K562 (cell line): ENCODE results near the gene USP2. TPM values are rescaled to one million over a fixed set of nuclear protein-coding genes. Genes with fewer than 3 reads are reported as not detected.

Experiments
- ARNT ChIP-seq, 2 experiments: fragments of 450-650 bp; IDR thresholded peaks; 2 replicates each; pipeline ENCODE4 v1.6.1; 2016; ENCODE audit warnings: mild to moderate bottlenecking in 1 of 2
- CBFA2T2 ChIP-seq: fragments of 450-650 bp; conservative IDR thresholded peaks from 2 replicates; pipeline ENCODE4 v1.6.1; 2017; ENCODE audit warnings: mild to moderate bottlenecking
- CCNT2 ChIP-seq: IDR thresholded peaks from 2 replicates; pipeline ENCODE4 v1.6.1; 2011; ENCODE audit warnings: borderline replicate concordance, low read depth, mild to moderate bottlenecking, moderate library complexity, mixed read lengths, low read length; ENCODE audit not compliant: insufficient read length; ENCODE audit errors: extremely low read depth
- KAT8 ChIP-seq: fragments of 450-650 bp; IDR thresholded peaks from 2 replicates; pipeline ENCODE4 v1.6.1; 2016; ENCODE audit warnings: low read depth, mild to moderate bottlenecking
- KDM1A ChIP-seq, 2 experiments: fragments of 450-650 bp; IDR thresholded peaks; 2 replicates each; pipeline ENCODE4 v1.6.1; 2016; ENCODE audit warnings: mild to moderate bottlenecking in 2 of 2
- MYBL2 ChIP-seq, 2 experiments: fragments of 450-650 bp in 1 of 2; sonication (generic) in 1 of 2; formaldehyde crosslinking in 1 of 2; IDR thresholded peaks; 2 replicates each; pipeline versions ENCODE4 v1.6.1 to v1.8.1; 2017 to 2022; ENCODE audit warnings: borderline replicate concordance in 1 of 2, inconsistent platforms in 1 of 2, low read depth in 1 of 2, mild to moderate bottlenecking in 1 of 2, missing genetic modification reagents in 1 of 2, moderate library complexity in 1 of 2
- NCOA6 ChIP-seq: fragments of 450-650 bp; IDR thresholded peaks from 2 replicates; pipeline ENCODE4 v1.6.1; 2017; ENCODE audit warnings: mild to moderate bottlenecking
- NFYB ChIP-seq: IDR thresholded peaks from 2 replicates; pipeline ENCODE4 v1.6.1; 2011; ENCODE audit warnings: mild to moderate bottlenecking, moderate library complexity; ENCODE audit not compliant: insufficient read length; ENCODE audit errors: extremely low read depth
- NR2C1 ChIP-seq, 2 experiments: fragments of 450-650 bp; IDR thresholded peaks; 2 replicates each; pipeline ENCODE4 v1.6.1; 2017; ENCODE audit warnings: mild to moderate bottlenecking in 2 of 2, antibody characterized with exemption in 1 of 2, inconsistent platforms in 1 of 2, missing compliant biosample characterization in 1 of 2, missing genetic modification characterization in 1 of 2
- NR2C2 ChIP-seq, 2 experiments: fragments of 200-800 bp in 1 of 2; sonication (Bioruptor generic) in 1 of 2; sonication (generic) in 1 of 2; formaldehyde crosslinking in 1 of 2; IDR thresholded peaks; 2 replicates each; pipeline versions ENCODE4 v1.6.1 to v1.8.0; 2016 to 2022; ENCODE audit warnings: mild to moderate bottlenecking in 1 of 2, missing compliant biosample characterization in 1 of 2, missing genetic modification characterization in 1 of 2, missing genetic modification reagents in 1 of 2
- PTRF ChIP-seq: fragments of 450-650 bp; IDR thresholded peaks from 2 replicates; pipeline ENCODE4 v1.6.1; 2016; ENCODE audit warnings: mild to moderate bottlenecking, missing genetic modification characterization, missing compliant biosample characterization
- RUNX1 ChIP-seq: sonication (generic); IDR thresholded peaks from 2 replicates; pipeline ENCODE4 v1.6.1; 2016; ENCODE audit warnings: antibody characterized with exemption, low read depth
- SAFB2 ChIP-seq: fragments of 200-400 bp; formaldehyde crosslinking; IDR thresholded peaks from 2 replicates; pipeline ENCODE4 v1.6.1; 2018; ENCODE audit warnings: borderline replicate concordance, low read length, low read depth, moderate library complexity; ENCODE audit not compliant: severe bottlenecking
- SLC30A9 ChIP-seq: fragments of 250-450 bp; sonication (Bioruptor Pico); IDR thresholded peaks from 2 replicates; pipeline ENCODE4 v1.8.0; 2022; ENCODE audit warnings: mild to moderate bottlenecking, moderate library complexity
- SMAD2 ChIP-seq: fragments of 150-350 bp; IDR thresholded peaks from 2 replicates; pipeline ENCODE4 v1.6.1; 2014; ENCODE audit warnings: low read depth, mild to moderate bottlenecking, low read length
- SMAD4 ChIP-seq: fragments of 250-450 bp; sonication (Bioruptor Pico); conservative IDR thresholded peaks from 2 replicates; pipeline ENCODE4 v1.8.0; 2021; ENCODE audit warnings: inconsistent platforms, mild to moderate bottlenecking, moderate library complexity
- ZNF165 ChIP-seq: fragments of 250-450 bp; sonication (Bioruptor Pico); IDR thresholded peaks from 2 replicates; pipeline ENCODE4 v1.4.0; 2020; ENCODE audit warnings: borderline replicate concordance
- ZNF24 ChIP-seq: fragments of 450-650 bp; IDR thresholded peaks from 2 replicates; pipeline ENCODE4 v1.6.1; 2016
- ZNF274 ChIP-seq: IDR thresholded peaks from 2 replicates; pipeline ENCODE4 v1.6.1; 2011; ENCODE audit warnings: low read depth, mild to moderate bottlenecking, low read length, moderate library complexity, borderline replicate concordance
- ZNF57 ChIP-seq: fragments of 450-650 bp; formaldehyde crosslinking; IDR thresholded peaks from 2 replicates; pipeline ENCODE4 v1.4.0; 2020; ENCODE audit warnings: mild to moderate bottlenecking, moderate library complexity
- ZNF589 ChIP-seq: fragments of 200-800 bp; sonication (Bioruptor generic); IDR thresholded peaks from 2 replicates; pipeline ENCODE4 v1.6.1; 2016; ENCODE audit warnings: low read depth, missing genetic modification characterization, missing compliant biosample characterization
- ZNF707 ChIP-seq: fragments of 250-450 bp; sonication (Bioruptor Pico); conservative IDR thresholded peaks from 2 replicates; pipeline ENCODE4 v1.8.0; 2022; ENCODE audit warnings: inconsistent platforms, mild to moderate bottlenecking, moderate library complexity
- ZZZ3 ChIP-seq: fragments of 450-650 bp; IDR thresholded peaks from 2 replicates; pipeline ENCODE4 v1.6.1; 2016; ENCODE audit warnings: antibody characterized with exemption, mild to moderate bottlenecking, moderate library complexity
- polyA plus RNA-seq, 8 experiments: library from polyadenylated mRNA; depleted of rRNA in 4 of 8; stranded (reverse) in 5 of 8; unstranded in 3 of 8; fragments of >200 nt; fragmentation: Nextera tagmentation in 2 of 8; fragmentation: Illumina TruSeq in 1 of 8; extraction: Ambion mirVana in 2 of 8; extraction: Trizol in 1 of 8; gene quantifications; 2 replicates each; pipeline versions ENCODE4 v1.2.1 to v1.2.3, GENCODE V29; 2011 to 2014; ENCODE audit warnings: inconsistent platforms in 1 of 8, missing spikeins in 1 of 8
- total RNA-seq, 7 experiments: library from RNA; depleted of rRNA in 6 of 7; stranded (reverse); fragments of >200 nt in 6 of 7; fragmentation: Illumina TruSeq in 2 of 7; extraction: Trizol in 2 of 7; gene quantifications; 2 replicates each; pipeline versions ENCODE4 v1.2.1 to v1.2.3, GENCODE V29; 2011 to 2021; ENCODE audit warnings: low replicate concordance in 1 of 7
- TF ChIP-seq, protein P1 (sequence below): fragments of 250-450 bp; sonication (Bioruptor Pico); IDR thresholded peaks from 2 replicates; pipeline ENCODE4 v1.4.0; 2020; ENCODE audit warnings: borderline replicate concordance
- TF ChIP-seq, protein P2 (sequence below): fragments of 450-650 bp; IDR thresholded peaks from 2 replicates; pipeline ENCODE4 v1.7.0; 2016; ENCODE audit warnings: borderline replicate concordance
- TF ChIP-seq, protein P3 (sequence below): fragments of 250-450 bp; sonication (Bioruptor Pico); IDR thresholded peaks from 2 replicates; pipeline ENCODE4 v1.8.0; 2022; ENCODE audit warnings: moderate library complexity, mild to moderate bottlenecking, inconsistent platforms

The USP2 gene
- total and polyA plus RNA-seq, 9 of the 15 experiments (the other 6 are each of a cell fraction or from before 2014, with no cell fraction given): 2.8 to 16.9 (median 3.9) TPM

DNA sequence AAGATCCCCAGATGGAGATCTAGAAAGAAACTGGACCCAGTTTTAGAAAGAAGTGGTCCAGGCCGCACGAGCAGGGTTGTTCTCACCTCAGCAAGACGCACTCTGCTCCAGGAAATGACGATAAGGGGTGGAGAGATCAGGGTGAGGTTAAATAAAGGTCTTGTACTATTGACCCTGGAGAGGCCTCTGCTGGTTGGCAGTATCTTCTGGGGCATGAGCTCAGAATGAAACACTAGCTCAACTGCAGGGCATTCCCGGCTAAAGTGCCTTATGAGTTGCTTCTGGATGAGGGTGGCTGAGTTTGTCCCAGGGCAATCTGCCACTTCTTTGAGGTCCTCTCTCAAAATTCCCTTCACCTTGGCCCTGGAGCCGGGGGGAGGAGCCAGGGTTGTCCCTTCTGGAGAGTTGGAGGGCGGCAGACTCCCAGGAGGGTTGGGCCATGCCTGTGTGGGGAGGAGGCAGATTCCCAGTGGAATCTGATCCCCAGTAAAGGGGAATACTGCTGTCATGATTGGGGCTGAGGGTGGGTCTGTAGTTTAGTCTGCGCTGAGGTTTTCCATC lies 10.9 kb downstream of the USP2 start (continued):
- TF ChIP-seq SMAD4 (no peak), ARNT (IDR thresholded peaks at IDR 0.05) (no peak), CCNT2 (no peak), ZNF589 (CRISPR knock-in tag) (no peak), KAT8 (no peak), MYBL2 (IDR thresholded peaks at IDR 0.05; ENCODE audit: low read depth) (no peak), MYBL2 (CRISPR knock-in tag; IDR thresholded peaks at IDR 0.05; ENCODE audit: borderline replicate concordance) (no peak), CBFA2T2 (no peak), ZNF274 (no peak), NCOA6 (no peak), NR2C1 (IDR thresholded peaks at IDR 0.05) (no peak), NR2C1 (tag; IDR thresholded peaks at IDR 0.05) (peak; percentile 48; the same call in 1 of the 2 replicates), SMAD2 (no peak), NR2C2 (CRISPR knock-in tag; IDR thresholded peaks at IDR 0.05) (no peak), NR2C2 (tag; IDR thresholded peaks at IDR 0.05) (peak; percentile 48; the same call in 1 of the 2 replicates), ZNF24 (no peak), RUNX1 (no peak), ZNF165 (CRISPR knock-in tag) (no peak), NFYB (no peak), SLC30A9 (CRISPR knock-in tag) (no peak), ZZZ3 (no peak), SAFB2 (no peak), PTRF (tag) (no peak), ZNF57 (CRISPR knock-in tag) (no peak), ZNF707 (CRISPR knock-in tag) (no peak), KDM1A (IDR thresholded peaks at IDR 0.05) (no peak)
- TF ChIP-seq, protein P1, sequence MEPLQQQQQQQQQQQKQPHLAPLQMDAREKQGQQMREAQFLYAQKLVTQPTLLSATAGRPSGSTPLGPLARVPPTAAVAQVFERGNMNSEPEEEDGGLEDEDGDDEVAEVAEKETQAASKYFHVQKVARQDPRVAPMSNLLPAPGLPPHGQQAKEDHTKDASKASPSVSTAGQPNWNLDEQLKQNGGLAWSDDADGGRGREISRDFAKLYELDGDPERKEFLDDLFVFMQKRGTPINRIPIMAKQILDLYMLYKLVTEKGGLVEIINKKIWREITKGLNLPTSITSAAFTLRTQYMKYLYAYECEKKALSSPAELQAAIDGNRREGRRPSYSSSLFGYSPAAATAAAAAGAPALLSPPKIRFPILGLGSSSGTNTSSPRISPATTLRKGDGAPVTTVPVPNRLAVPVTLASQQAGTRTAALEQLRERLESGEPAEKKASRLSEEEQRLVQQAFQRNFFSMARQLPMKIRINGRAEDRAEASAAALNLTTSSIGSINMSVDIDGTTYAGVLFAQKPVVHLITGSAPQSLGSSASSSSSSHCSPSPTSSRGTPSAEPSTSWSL (CRISPR knock-in tag): no peak
- TF ChIP-seq, protein P2, sequence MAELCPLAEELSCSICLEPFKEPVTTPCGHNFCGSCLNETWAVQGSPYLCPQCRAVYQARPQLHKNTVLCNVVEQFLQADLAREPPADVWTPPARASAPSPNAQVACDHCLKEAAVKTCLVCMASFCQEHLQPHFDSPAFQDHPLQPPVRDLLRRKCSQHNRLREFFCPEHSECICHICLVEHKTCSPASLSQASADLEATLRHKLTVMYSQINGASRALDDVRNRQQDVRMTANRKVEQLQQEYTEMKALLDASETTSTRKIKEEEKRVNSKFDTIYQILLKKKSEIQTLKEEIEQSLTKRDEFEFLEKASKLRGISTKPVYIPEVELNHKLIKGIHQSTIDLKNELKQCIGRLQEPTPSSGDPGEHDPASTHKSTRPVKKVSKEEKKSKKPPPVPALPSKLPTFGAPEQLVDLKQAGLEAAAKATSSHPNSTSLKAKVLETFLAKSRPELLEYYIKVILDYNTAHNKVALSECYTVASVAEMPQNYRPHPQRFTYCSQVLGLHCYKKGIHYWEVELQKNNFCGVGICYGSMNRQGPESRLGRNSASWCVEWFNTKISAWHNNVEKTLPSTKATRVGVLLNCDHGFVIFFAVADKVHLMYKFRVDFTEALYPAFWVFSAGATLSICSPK: no peak
- TF ChIP-seq, protein P3, sequence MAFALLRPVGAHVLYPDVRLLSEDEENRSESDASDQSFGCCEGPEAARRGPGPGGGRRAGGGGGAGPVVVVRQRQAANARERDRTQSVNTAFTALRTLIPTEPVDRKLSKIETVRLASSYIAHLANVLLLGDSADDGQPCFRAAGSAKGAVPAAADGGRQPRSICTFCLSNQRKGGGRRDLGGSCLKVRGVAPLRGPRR (CRISPR knock-in tag): no peak
